Activated CD4-positive, alpha-beta memory T cell treated with anti-CD3 and anti-CD28 coated beads for 36 hours (primary cell): ENCODE data around the gene GNG4. TPM values are rescaled to one million over a fixed set of nuclear protein-coding genes. Genes with fewer than 3 reads are reported as not detected.

ENCODE experiments used
- CTCF ChIA-PET: fragments of 350-600 bp; sonication (Branson Sonifier 250); formaldehyde crosslinking; loops from one replicate; lab custom pipeline; 2021; ENCODE audit warnings: antibody characterized with exemption, inconsistent platforms; lab: Charles Lee
- POLR2A ChIA-PET: fragments of 350-600 bp; sonication (Branson Sonifier 250); formaldehyde crosslinking; loops from one replicate; lab custom pipeline; 2021; ENCODE audit warnings: antibody characterized with exemption; lab: Charles Lee
- DNase-seq: peaks from one replicate; pipeline ENCODE4 v3.0.0-alpha.2; 2020
- H3K27ac Mint-ChIP-seq: one replicate; pipeline ENCODE4 v1.8.0; 2021; ENCODE audit warnings: mixed read lengths
- H3K27me3 Mint-ChIP-seq: one replicate; pipeline ENCODE4 v1.8.0; 2021; ENCODE audit warnings: mixed read lengths
- H3K36me3 Mint-ChIP-seq: one replicate; pipeline ENCODE4 v1.8.0; 2021; ENCODE audit warnings: mixed read lengths
- H3K4me1 Mint-ChIP-seq: one replicate; pipeline ENCODE4 v1.8.0; 2021; ENCODE audit warnings: low read depth, mixed read lengths
- H3K4me3 Mint-ChIP-seq: one replicate; pipeline ENCODE4 v1.8.0; 2021; ENCODE audit warnings: mild to moderate bottlenecking, mixed read lengths
- H3K9me3 Mint-ChIP-seq: one replicate; pipeline ENCODE4 v1.8.0; 2021; ENCODE audit warnings: mixed read lengths
- intact Hi-C: fragments of 100-400 bp; cut with micrococcal nuclease; formaldehyde crosslinking; loops from one replicate; pipeline ENCODE4 v1.15.1; 2023
- total RNA-seq, 2 experiments: library from RNA; stranded (reverse); gene quantifications; one replicate each; pipeline ENCODE4 v1.2.3, GENCODE V29; 2021

GNG4 gene
- total RNA-seq, 2 experiments from 2014 or later, result 0.88 to 1.8 TPM

DNA sequence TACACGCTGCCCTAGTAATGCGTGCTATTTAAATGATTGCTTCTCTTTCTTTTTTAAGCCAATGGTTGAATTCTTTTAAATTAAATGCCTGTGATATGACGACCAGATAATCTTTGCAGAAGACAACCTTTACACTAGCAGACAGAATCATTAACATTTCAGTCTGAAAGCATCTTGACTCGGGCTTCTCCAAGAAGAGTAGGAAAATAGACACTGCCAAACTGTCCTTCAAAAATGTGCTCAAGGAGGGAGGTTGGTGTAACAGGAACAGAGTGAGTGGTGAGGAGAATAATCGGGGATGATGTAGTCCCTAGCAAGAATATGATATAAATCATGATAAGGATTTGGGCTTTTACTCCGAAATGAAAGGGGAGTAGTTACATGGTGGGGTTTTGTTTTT is 138.8 kb downstream of the GNG4 start:
- Mint-ChIP-seq H3K4me1 (peaks cover 9% of the 10 kb centered on the region), H3K4me3 (no peak overlapping the region), H3K27ac (no peak overlapping the region), H3K36me3 (no peaks in the 10 kb centered on the region), H3K9me3 (no peaks in the 10 kb centered on the region), H3K27me3 (peaks cover 5% of the 10 kb centered on the region)
- POLR2A ChIA-PET, result no interaction called here
- DNase-seq, result no peak
- intact Hi-C loops, result no loop called here
- CTCF ChIA-PET, result interaction anchor here (0.7 kb wide), 1 partner anchor 17 kb away, joined by 3 read pairs; no protein-coding TSS in a partner anchor

DNA sequence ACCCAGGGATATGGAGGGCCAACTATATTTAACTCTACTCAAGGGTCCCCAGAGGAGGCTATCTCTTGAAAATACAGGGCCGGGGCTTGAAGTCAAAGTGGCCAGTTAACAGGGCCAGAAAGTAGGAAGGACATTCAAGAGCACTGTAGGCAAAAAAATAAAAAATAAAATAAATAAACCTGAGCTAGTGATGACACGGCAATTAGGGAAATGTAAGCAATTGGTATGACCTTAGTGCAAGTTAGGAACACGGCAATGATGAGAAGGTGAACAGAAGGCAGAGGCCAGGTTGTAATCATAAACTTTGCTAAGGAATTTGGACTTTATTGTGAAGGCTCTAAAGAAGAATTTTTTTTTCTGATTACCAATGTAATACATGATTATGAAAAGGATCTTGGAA is 142.0 kb downstream of the GNG4 start:
- Mint-ChIP-seq H3K27me3 (peaks cover 4% of the 10 kb centered on the region), H3K4me1 (peaks cover 17% of the 10 kb centered on the region), H3K27ac (no peak overlapping the region), H3K9me3 (no peaks in the 10 kb centered on the region), H3K4me3 (no peak overlapping the region), H3K36me3 (no peaks in the 10 kb centered on the region)
- POLR2A ChIA-PET, result no interaction called here
- intact Hi-C loops, result loop anchor here (10.0 kb wide), 2 partner anchors 893 to 1013 kb away; partner anchors contain the start of gene IRF2BP2
- CTCF ChIA-PET, result no interaction called here
- DNase-seq, result no peak

DNA sequence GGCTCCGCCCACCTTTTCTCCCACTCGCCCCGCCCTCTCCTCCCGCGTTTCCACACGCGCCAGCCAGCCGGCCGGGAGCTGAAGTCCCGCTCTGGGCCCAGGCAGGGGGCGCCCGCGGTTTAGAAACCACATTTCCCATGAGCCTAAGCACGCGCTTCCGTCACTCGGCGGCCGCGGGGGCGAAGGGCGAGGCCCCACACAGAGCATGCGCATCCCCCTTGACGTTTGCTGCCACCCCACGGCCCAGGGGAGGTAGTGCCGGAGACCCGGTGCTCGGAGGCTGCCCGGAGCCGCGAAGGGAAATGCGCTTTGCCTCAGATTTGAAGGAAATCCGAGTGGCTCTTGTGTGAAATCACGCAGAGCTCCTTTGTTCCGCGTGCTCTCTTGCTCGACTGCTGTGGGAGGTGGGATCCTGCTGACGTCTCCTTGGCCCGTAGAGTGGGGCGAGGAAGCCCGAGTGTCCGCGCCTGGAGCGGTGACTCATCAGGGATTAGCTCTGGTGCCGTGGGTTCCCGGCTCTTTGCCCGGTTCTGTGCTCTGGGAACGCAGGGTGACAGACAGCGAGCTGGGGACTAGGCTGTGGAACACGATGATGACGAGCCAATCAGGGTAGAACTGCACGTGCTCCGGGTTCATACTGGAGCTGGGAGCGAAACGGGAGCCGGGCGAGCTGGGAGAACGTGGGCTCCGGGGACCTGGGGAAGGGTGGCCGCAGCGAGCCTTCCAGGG is 144.9 kb downstream of the GNG4 start:
- Mint-ChIP-seq H3K9me3 (no peaks in the 10 kb centered on the region), H3K36me3 (no peaks in the 10 kb centered on the region)
- POLR2A ChIA-PET, result interaction anchor here (0.6 to 3.8 kb wide), 15 partner anchors 11 to 1290 kb away, joined by 3 to 29 read pairs (median 3); partner anchors contain the start of genes COA6 and MTR

DNA sequence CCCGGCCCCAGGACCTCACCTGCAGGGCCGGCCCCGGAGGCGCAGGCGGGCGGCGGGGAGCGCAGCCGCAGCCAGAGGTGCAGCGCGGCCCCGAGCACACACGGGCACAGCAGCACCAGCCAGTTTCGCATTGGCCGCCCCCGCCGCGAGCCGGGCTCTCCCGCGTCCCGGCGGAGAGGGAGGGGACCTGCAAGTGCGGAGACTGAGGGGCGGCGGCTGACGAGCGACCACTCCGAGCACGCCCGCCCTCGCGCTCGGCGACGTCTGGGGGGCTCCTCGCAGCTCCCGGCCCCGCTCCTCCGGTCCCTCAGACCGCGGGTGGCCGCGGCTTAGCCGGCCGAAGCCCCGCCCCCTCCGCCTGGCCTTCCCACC is 145.5 kb downstream of the GNG4 start, which contains the start of gene B3GALNT2:
B3GALNT2 (minus strand) TSS at position 331 of the 372 bp plus-strand sequence; CDS start at position 131, 200 bp downstream.
- no peaks in the 10 kb centered on the region for H3K9me3 Mint-ChIP-seq
- ChIA-PET POLR2A (interaction anchor here (0.6 to 3.8 kb wide), 13 partner anchors 11 to 1291 kb away, joined by 3 to 29 read pairs (median 3); partner anchors contain the start of genes COA6, MTR and RBM34), CTCF (interaction anchor here (0.6 to 3.1 kb wide), 11 partner anchors 10 to 468 kb away, joined by 3 to 30 read pairs (median 5); no protein-coding TSS in a partner anchor)
- peaks cover 32% of the 10 kb centered on the region for H3K4me1 Mint-ChIP-seq
- H3K4me3 Mint-ChIP-seq, result peak within 1 kb of the TSS; percentile 89
- H3K27me3 Mint-ChIP-seq, result no peaks in the 10 kb centered on the region
- peak within 1 kb of the TSS; percentile 95 for H3K27ac Mint-ChIP-seq
- intact Hi-C loops, result loop anchor here (1.0 to 10.0 kb wide), 8 partner anchors 11 to 1009 kb away; partner anchors contain the start of genes ARID4B, GGPS1, IRF2BP2 and LYST
- H3K36me3 Mint-ChIP-seq, result no peaks in the 10 kb centered on the region
- DNase-seq, result no peak

More for the DNA sequence above, 144.9 kb downstream of the GNG4 start:
- Mint-ChIP-seq H3K4me1 (peaks cover 32% of the 10 kb centered on the region), H3K4me3 (peak overlapping the region; percentile 86), H3K27ac (peak overlapping the region; percentile 95), H3K27me3 (no peaks in the 10 kb centered on the region)
- peak; percentile 99 for DNase-seq
- intact Hi-C loops, result loop anchor here (1.0 to 10.0 kb wide), 8 partner anchors 11 to 1010 kb away; partner anchors contain the start of genes ARID4B, GGPS1, IRF2BP2 and LYST
- CTCF ChIA-PET, result interaction anchor here (0.6 to 3.1 kb wide), 18 partner anchors 8 to 473 kb away, joined by 3 to 30 read pairs (median 3); partner anchors contain the start of genes ARID4B and GGPS1

DNA sequence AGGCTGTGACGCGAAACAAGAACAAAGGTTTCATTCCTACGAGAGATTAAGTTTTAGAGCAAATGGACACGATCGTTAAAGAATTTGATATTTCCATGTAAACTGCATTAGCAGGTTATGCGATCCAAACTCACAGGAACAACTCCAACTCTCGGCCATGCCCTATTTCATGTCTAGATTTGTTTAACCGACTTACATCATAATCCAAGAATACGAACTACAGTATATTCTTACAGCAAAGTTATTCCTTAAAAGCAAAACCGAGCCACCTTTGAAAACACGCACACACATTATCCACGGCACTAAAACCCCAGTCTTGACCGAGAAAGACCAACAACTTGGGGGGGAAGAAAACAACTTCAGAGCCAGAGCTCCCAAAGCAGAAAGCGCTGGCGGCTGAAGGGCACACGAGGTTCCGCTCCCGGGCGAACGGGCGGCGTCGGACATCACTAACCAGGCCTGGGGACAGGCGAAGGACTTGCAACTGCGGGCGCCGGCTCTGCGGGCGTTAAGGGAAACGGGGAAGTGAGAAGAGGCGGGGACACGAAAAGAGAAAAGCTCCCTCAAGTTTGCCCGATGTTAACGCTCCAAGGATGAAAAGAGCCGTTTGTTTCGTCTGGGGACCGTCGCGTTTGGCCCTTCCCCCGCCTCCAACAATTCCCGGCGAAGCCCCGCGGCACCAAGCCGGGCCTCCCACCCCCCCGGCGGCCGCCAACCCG is 146.0 kb downstream of the GNG4 start:
- intact Hi-C loops, result loop anchor here (1.0 to 10.0 kb wide), 9 partner anchors 10 to 1009 kb away; partner anchors contain the start of genes ARID4B, ERO1B, GGPS1 and IRF2BP2
- H3K27ac Mint-ChIP-seq, result peak overlapping the region; percentile 55
- no peaks in the 10 kb centered on the region for H3K27me3 Mint-ChIP-seq
- POLR2A ChIA-PET, result interaction anchor here (0.6 to 3.8 kb wide), 9 partner anchors 10 to 1130 kb away, joined by 3 to 29 read pairs (median 4); partner anchors contain the start of genes COA6 and RBM34
- H3K36me3 Mint-ChIP-seq, result no peaks in the 10 kb centered on the region
- peak overlapping the region; percentile 89 for H3K4me3 Mint-ChIP-seq
- peak; percentile 48 for DNase-seq
- H3K4me1 Mint-ChIP-seq, result peaks cover 32% of the 10 kb centered on the region
- CTCF ChIA-PET, result interaction anchor here (0.6 to 3.1 kb wide), 9 partner anchors 10 to 468 kb away, joined by 3 to 30 read pairs (median 5); no protein-coding TSS in a partner anchor
- no peaks in the 10 kb centered on the region for H3K9me3 Mint-ChIP-seq

DNA sequence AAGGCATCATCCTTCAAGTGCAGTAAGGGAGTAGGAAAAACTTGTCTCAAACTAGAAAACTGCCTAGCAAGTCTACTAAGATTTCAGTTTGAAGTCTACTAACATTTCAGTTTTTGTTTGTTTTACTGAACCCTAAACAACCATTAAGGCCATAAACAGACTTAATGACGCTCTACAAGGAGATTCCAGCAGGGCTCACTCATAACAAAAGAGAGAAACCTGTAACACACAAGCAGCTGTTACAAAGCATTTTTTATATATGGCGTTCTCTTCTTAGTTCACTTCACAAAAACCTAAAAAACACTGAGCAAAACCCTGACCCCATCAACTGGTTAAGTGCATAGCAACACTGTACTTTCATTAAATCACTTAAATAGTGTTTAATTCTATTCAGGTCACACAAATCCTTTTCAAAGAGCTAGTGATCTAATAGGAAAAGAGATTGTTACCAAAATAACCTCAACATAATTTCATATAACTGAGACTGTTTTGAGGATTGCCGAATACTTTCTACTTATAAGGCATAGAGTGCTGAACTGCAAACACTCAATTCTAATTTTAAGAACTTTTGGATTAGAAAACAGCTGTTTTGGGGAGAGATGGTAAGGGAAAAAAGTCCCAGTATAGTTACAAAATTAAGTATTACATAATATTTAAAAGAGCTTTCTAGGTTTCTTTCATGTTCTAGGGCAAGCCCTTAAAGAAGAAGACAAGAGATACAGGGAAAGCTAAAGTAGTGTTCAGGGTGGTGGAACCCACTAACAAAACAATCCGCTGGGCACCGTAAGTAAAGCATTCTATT is 146.8 kb downstream of the GNG4 start:
- H3K27ac Mint-ChIP-seq, result peak overlapping the region; percentile 55
- POLR2A ChIA-PET, result interaction anchor here (3.8 kb wide), 1 partner anchor 9 kb away, joined by 29 read pairs; no protein-coding TSS in a partner anchor

DNA sequence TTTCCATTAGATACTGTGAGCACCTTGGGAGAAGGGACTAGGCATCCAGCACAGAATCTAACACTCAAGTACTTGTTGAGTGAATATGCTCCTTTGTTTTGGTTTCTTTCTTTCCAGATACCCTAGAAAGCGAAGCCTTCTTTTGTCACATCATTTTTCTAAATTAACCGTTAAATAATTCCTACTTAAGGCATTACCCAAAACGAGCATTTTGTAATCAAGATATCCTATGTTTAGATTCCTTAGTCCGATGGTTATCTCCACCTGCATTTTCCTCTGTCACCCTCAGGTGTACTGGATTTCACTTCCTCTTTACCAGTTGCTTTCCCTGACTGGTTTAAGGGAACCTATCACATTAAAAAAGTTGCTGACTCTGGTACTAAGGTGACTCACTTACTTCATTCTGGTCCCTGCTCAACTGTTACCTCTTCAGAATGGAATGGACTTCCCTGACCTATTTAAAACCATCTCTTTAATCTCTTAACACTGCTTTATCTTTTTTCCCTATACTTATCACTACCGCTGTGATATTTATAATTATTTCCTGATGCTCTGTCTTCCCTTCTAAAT is 148.5 kb downstream of the GNG4 start:
- Mint-ChIP-seq H3K4me1 (peaks cover 24% of the 10 kb centered on the region), H3K27me3 (no peaks in the 10 kb centered on the region), H3K36me3 (no peaks in the 10 kb centered on the region), H3K27ac (no peak overlapping the region), H3K9me3 (no peaks in the 10 kb centered on the region), H3K4me3 (no peak overlapping the region)
- CTCF ChIA-PET, result no interaction called here
- DNase-seq, result no peak
- POLR2A ChIA-PET, result no interaction called here
- intact Hi-C loops, result loop anchor here (5.0 to 10.0 kb wide), 4 partner anchors 374 to 1006 kb away; partner anchors contain the start of genes IRF2BP2 and TOMM20

More for the DNA sequence above, 146.8 kb downstream of the GNG4 start:
- DNase-seq, result no peak
- peaks cover 32% of the 10 kb centered on the region for H3K4me1 Mint-ChIP-seq
- intact Hi-C loops, result loop anchor here (2.0 to 10.0 kb wide), 5 partner anchors 376 to 1008 kb away; partner anchors contain the start of genes ERO1B, IRF2BP2 and TOMM20
- CTCF ChIA-PET, result interaction anchor here (3.1 kb wide), 1 partner anchor 9 kb away, joined by 30 read pairs; no protein-coding TSS in a partner anchor
- no peaks in the 10 kb centered on the region for H3K9me3 Mint-ChIP-seq
- H3K36me3 Mint-ChIP-seq, result no peaks in the 10 kb centered on the region
- H3K27me3 Mint-ChIP-seq, result no peaks in the 10 kb centered on the region
- H3K4me3 Mint-ChIP-seq, result peak overlapping the region; percentile 89

Other genes with a start within 250 kb of the GNG4 start
- 10 to 100 TPM; 13.1 to 13.8 TPM for gene B3GALNT2, start 145.3 kb downstream of the GNG4 start, total RNA-seq
- 10 to 100 TPM; 26.5 to 28.0 TPM for gene LYST, start 217.1 kb upstream of the GNG4 start, total RNA-seq